HG03457 (cell line): ENCODE data around the gene GALNT12.

Experiments
- ATAC-seq: cut with Tn5 transposase; IDR thresholded peaks from one replicate; pipeline ENCODE4 v1.9.1; 2021; ENCODE audit warnings: moderate number of reproducible peaks; ENCODE audit not compliant: unreplicated experiment

GALNT12 gene

GRCh38 chr9:98877311-98877710 is 69.8 kb downstream of the GALNT12 start:
- no peak for ATAC-seq

- no peak for ATAC-seq
These were observed 71.9 kb downstream of the GALNT12 start for GRCh38 chr9:98879094-98879962.

- ATAC-seq = no peak
These were observed 72.5 kb downstream of the GALNT12 start for GRCh38 chr9:98879963-98880310.

- ATAC-seq = no peak
These were observed 73.0 kb downstream of the GALNT12 start for GRCh38 chr9:98880311-98881015.

- no peak for ATAC-seq
These were observed 73.9 kb downstream of the GALNT12 start for GRCh38 chr9:98881356-98881755.

- no peak for ATAC-seq
These were observed 74.5 kb downstream of the GALNT12 start for GRCh38 chr9:98881836-98882568.

- ATAC-seq = no peak
These were observed 75.1 kb downstream of the GALNT12 start for GRCh38 chr9:98882569-98882923.

- ATAC-seq = no peak
These were observed 75.8 kb downstream of the GALNT12 start for GRCh38 chr9:98883276-98883675.

GRCh38 chr9:98884849-98885248 is 77.4 kb downstream of the GALNT12 start:
- ATAC-seq = no peak

GRCh38 chr9:98885575-98886295 is 78.3 kb downstream of the GALNT12 start:
- no peak for ATAC-seq

- no peak for ATAC-seq
These were observed 79.3 kb downstream of the GALNT12 start for GRCh38 chr9:98886691-98887229.

- ATAC-seq = no peak
These were observed 80.5 kb downstream of the GALNT12 start for GRCh38 chr9:98887918-98888510.

GRCh38 chr9:98888801-98889421 is 81.4 kb downstream of the GALNT12 start:
- ATAC-seq = no peak

- ATAC-seq = no peak
These were observed 82.8 kb downstream of the GALNT12 start for GRCh38 chr9:98890256-98890655.

- no peak for ATAC-seq
These were observed 84.8 kb downstream of the GALNT12 start for GRCh38 chr9:98892288-98892687.

- ATAC-seq = no peak
These were observed 85.2 kb downstream of the GALNT12 start for GRCh38 chr9:98892690-98893089.

GRCh38 chr9:98894171-98894570 is 86.7 kb downstream of the GALNT12 start:
- no peak for ATAC-seq

- no peak for ATAC-seq
These were observed 87.3 kb downstream of the GALNT12 start for GRCh38 chr9:98894761-98895160.

GRCh38 chr9:98896632-98897031 is 89.2 kb downstream of the GALNT12 start:
- ATAC-seq = no peak

GRCh38 chr9:98897745-98898144 is 90.3 kb downstream of the GALNT12 start:
- ATAC-seq = no peak
